Measurements from ENCODE around the gene GUCA2A. TPM values are rescaled to one million over a fixed set of nuclear protein-coding genes. Genes with fewer than 3 reads are reported as not detected.

Gene GUCA2A
- total and polyA plus RNA-seq, 2 of the 4 experiments (the other 2 are of a cell fraction) = not detected

GRCh38 chr1:42178249-42178648 is 13.7 kb upstream of the GUCA2A start:
- H3K9me1 ChIP-seq (ENCODE audit: insufficient read depth, low read length) = 0 out of 2 replicates have a peak, but pooled peaks cover 2% of the 10 kb centered on the region
- no peak overlapping the region for H3K18ac ChIP-seq (ENCODE audit: low read depth, low read length)
- peaks cover 0 to 4% of the 10 kb centered on the region in 2 experiments; a peak in 2 of 4 replicates for H3K79me1 ChIP-seq (ENCODE audit: low read depth in 1 of 2, low read length in 2 of 2)
- TF ChIP-seq RAD21 (IDR thresholded peaks at IDR 0.05; ENCODE audit: low read length) (no peak), MAFK (IDR thresholded peaks at IDR 0.05; ENCODE audit: low read depth, low read length) (peak; percentile 52)
- intact Hi-C loops (cut with micrococcal nuclease) = loop anchor here (10.0 kb wide), 1 partner anchor 477 kb away; the partner anchor contains the start of gene PPIH
- H4K5ac ChIP-seq (ENCODE audit: low read depth, low read length) = no peak overlapping the region
- no peak overlapping the region for H3K4ac ChIP-seq (ENCODE audit: low read depth, low read length)
- whole genome bisulfite sequencing, 2 experiments (ENCODE audit: extremely low coverage in 2 of 2, insufficient read length in 1 of 2) = no CpG with 5 or more reads among the region's 3 CpGs
- peaks cover 9% of the 10 kb centered on the region; the same call in 1 of the 2 replicates for H4K20me1 ChIP-seq (ENCODE audit: insufficient read depth, low read length)
- H3K23ac ChIP-seq (ENCODE audit: low read depth, low read length) = no peak overlapping the region
- no peak overlapping the region for H2BK120ac ChIP-seq (ENCODE audit: low read depth, low read length)
- peaks cover 12% of the 10 kb centered on the region for H3K36me3 ChIP-seq (ENCODE audit: control insufficient read depth, insufficient read depth, low read length)
- ATAC-seq (ENCODE audit: low read depth) (no peak), DNase-seq (peak; percentile 17)
- H3K4me2 ChIP-seq (ENCODE audit: low read depth, low read length) = no peak overlapping the region
- no peak overlapping the region for H2BK5ac ChIP-seq (ENCODE audit: low read depth, low read length, poor library complexity, severe bottlenecking)
- H2BK15ac ChIP-seq (ENCODE audit: low read depth, low read length) = no peak overlapping the region
- H4K91ac ChIP-seq (ENCODE audit: insufficient read depth, low read depth, low read length) = no peak overlapping the region
- H2AK9ac ChIP-seq (replicated peaks; ENCODE audit: low read depth, low read length, poor library complexity) = no peak overlapping the region
- no peaks in the 10 kb centered on the region for H3K9me3 ChIP-seq (ENCODE audit: control insufficient read depth, insufficient read depth, low read length)
- CTCF ChIA-PET = no interaction called here
- in situ Hi-C loops (cut with MboI; ENCODE audit: low sequenced_read_pairs) = no loop called here
- no peak overlapping the region for H2AK5ac ChIP-seq (ENCODE audit: low read depth, low read length)
- no peak overlapping the region for H3K4me3 ChIP-seq (ENCODE audit: insufficient read depth, low read depth, low read length)
- H3K4me1 ChIP-seq (ENCODE audit: control insufficient read depth, insufficient read depth, low read length) = peaks cover 10% of the 10 kb centered on the region
- H3K14ac ChIP-seq (replicated peaks; ENCODE audit: low read depth, low read length) = no peak overlapping the region
- no peak overlapping the region for H4K8ac ChIP-seq (ENCODE audit: low read depth in 2 of 2, low read length in 2 of 2)
- H3K27me3 ChIP-seq (ENCODE audit: control insufficient read depth, insufficient read depth, low read length) = no peaks in the 10 kb centered on the region
- no peak overlapping the region for H3K56ac ChIP-seq (ENCODE audit: extremely low read depth, insufficient read depth, low read length)
- H2BK20ac ChIP-seq (ENCODE audit: low read depth, low read length) = no peak overlapping the region
- dilution Hi-C loops (cut with HindIII; ENCODE audit: low sequenced_read_pairs, unreplicated experiment) = no loop called here
- no peak overlapping the region for H3K27ac ChIP-seq (ENCODE audit: insufficient read depth, low read length)
- H3K9ac ChIP-seq (ENCODE audit: low read depth, low read length) = no peak overlapping the region
- no TSS peak for BruUV-seq (replicated peaks)
- POLR2A ChIA-PET (ENCODE audit: unreplicated experiment) = no interaction called here
- H2AFZ ChIP-seq (replicated peaks; ENCODE audit: low read length, poor library complexity) = no peak overlapping the region

All from IMR-90 (cell line).